ENCODE results near the gene AFMID.

Gene AFMID

GRCh38 chr17:78205124-78205775 lies 18.1 kb downstream of the AFMID start:
- TF ChIP-seq, protein P1, sequence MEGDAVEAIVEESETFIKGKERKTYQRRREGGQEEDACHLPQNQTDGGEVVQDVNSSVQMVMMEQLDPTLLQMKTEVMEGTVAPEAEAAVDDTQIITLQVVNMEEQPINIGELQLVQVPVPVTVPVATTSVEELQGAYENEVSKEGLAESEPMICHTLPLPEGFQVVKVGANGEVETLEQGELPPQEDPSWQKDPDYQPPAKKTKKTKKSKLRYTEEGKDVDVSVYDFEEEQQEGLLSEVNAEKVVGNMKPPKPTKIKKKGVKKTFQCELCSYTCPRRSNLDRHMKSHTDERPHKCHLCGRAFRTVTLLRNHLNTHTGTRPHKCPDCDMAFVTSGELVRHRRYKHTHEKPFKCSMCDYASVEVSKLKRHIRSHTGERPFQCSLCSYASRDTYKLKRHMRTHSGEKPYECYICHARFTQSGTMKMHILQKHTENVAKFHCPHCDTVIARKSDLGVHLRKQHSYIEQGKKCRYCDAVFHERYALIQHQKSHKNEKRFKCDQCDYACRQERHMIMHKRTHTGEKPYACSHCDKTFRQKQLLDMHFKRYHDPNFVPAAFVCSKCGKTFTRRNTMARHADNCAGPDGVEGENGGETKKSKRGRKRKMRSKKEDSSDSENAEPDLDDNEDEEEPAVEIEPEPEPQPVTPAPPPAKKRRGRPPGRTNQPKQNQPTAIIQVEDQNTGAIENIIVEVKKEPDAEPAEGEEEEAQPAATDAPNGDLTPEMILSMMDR (IDR thresholded peaks at IDR 0.05; ENCODE audit: insufficient read depth, low read length, poor library complexity, severe bottlenecking) = no peak
- TF ChIP-seq EZH2phosphoT487 (conservative IDR thresholded peaks at IDR 0.05; ENCODE audit: low read length) = no peak

GRCh38 chr17:78206298-78206697 lies 19.1 kb downstream of the AFMID start:
- Histone ChIP-seq H3K9me2 (replicated peaks; ENCODE audit: insufficient read depth, low read length) (no peaks in the 10 kb centered on the region), H3K4me2 (ENCODE audit: low read depth, low read length, poor library complexity, severe bottlenecking) (no peak overlapping the region), H3K36me3 (ENCODE audit: low read length) (no peaks in the 10 kb centered on the region), H3F3A (ENCODE audit: insufficient read depth) (no peaks in the 10 kb centered on the region), H3K79me2 (ENCODE audit: insufficient read depth, low read length) (no peaks in the 10 kb centered on the region), H3K4me3 (ENCODE audit: insufficient read depth, low read length, poor library complexity, severe bottlenecking) (no peak overlapping the region), H3K27me3 (ENCODE audit: low read length) (no peaks in the 10 kb centered on the region), H4K20me1 (ENCODE audit: low read depth, low read length) (no peaks in the 10 kb centered on the region), H3K9ac (ENCODE audit: low read length) (no peak overlapping the region), H3K9me3 (ENCODE audit: insufficient read depth, low read length) (no peaks in the 10 kb centered on the region), H3K27ac (ENCODE audit: low read depth, low read length) (no peak overlapping the region), H2AFZ (ENCODE audit: low read depth, low read length, severe bottlenecking) (no peak overlapping the region)
- no peak for TF ChIP-seq EZH2phosphoT487 (conservative IDR thresholded peaks at IDR 0.05; ENCODE audit: low read length)
- TF ChIP-seq, protein P1 (IDR thresholded peaks at IDR 0.05; ENCODE audit: insufficient read depth, low read length, poor library complexity, severe bottlenecking) = no peak

More at GRCh38 chr17:78205124-78205775, 18.1 kb downstream of the AFMID start:
- no peak overlapping the region for H2AFZ ChIP-seq (ENCODE audit: low read depth, low read length, severe bottlenecking)
- no peaks in the 10 kb centered on the region for H3K27me3 ChIP-seq (ENCODE audit: low read length)
- no peaks in the 10 kb centered on the region for H3K9me2 ChIP-seq (replicated peaks; ENCODE audit: insufficient read depth, low read length)
- H3K36me3 ChIP-seq (ENCODE audit: low read length) = no peaks in the 10 kb centered on the region
- H3K79me2 ChIP-seq (ENCODE audit: insufficient read depth, low read length) = peaks cover 5% of the 10 kb centered on the region; the same call in 1 of the 2 replicates
- no peaks in the 10 kb centered on the region for H3K9me3 ChIP-seq (ENCODE audit: insufficient read depth, low read length)
- no peak overlapping the region for H3K9ac ChIP-seq (ENCODE audit: low read length)
- H3K4me3 ChIP-seq (ENCODE audit: insufficient read depth, low read length, poor library complexity, severe bottlenecking) = no peak overlapping the region
- no peaks in the 10 kb centered on the region for H4K20me1 ChIP-seq (ENCODE audit: low read depth, low read length)
- no peak overlapping the region for H3K27ac ChIP-seq (ENCODE audit: low read depth, low read length)
- H3F3A ChIP-seq (ENCODE audit: insufficient read depth) = no peaks in the 10 kb centered on the region
- no peak overlapping the region for H3K4me2 ChIP-seq (ENCODE audit: low read depth, low read length, poor library complexity, severe bottlenecking)

- Histone ChIP-seq H3K9ac (ENCODE audit: low read length) (no peak overlapping the region), H2AFZ (ENCODE audit: low read depth, low read length, severe bottlenecking) (no peak overlapping the region), H3K36me3 (ENCODE audit: low read length) (no peaks in the 10 kb centered on the region), H3F3A (ENCODE audit: insufficient read depth) (no peaks in the 10 kb centered on the region), H3K9me2 (replicated peaks; ENCODE audit: insufficient read depth, low read length) (no peaks in the 10 kb centered on the region), H3K27me3 (ENCODE audit: low read length) (no peaks in the 10 kb centered on the region), H3K79me2 (ENCODE audit: insufficient read depth, low read length) (no peaks in the 10 kb centered on the region), H3K4me3 (ENCODE audit: insufficient read depth, low read length, poor library complexity, severe bottlenecking) (no peak overlapping the region), H4K20me1 (ENCODE audit: low read depth, low read length) (no peaks in the 10 kb centered on the region), H3K4me2 (ENCODE audit: low read depth, low read length, poor library complexity, severe bottlenecking) (no peak overlapping the region), H3K27ac (ENCODE audit: low read depth, low read length) (no peak overlapping the region), H3K9me3 (ENCODE audit: insufficient read depth, low read length) (no peaks in the 10 kb centered on the region)
- TF ChIP-seq, protein P1 (IDR thresholded peaks at IDR 0.05; ENCODE audit: insufficient read depth, low read length, poor library complexity, severe bottlenecking) = no peak
- TF ChIP-seq EZH2phosphoT487 (conservative IDR thresholded peaks at IDR 0.05; ENCODE audit: low read length) = no peak
These were observed 21.3 kb downstream of the AFMID start for GRCh38 chr17:78208486-78208885.
